GM21390 (cell line): Measurements from ENCODE around the gene PSPN.
"Not testable (repeated sequence)": the region's sequence is repeated elsewhere in the genome, so short reads cannot be mapped to it uniquely, and the experiment has no call there.

Experiments
- ATAC-seq: cut with Tn5 transposase; IDR thresholded peaks from one replicate; pipeline ENCODE4 v1.9.1; 2021; ENCODE audit not compliant: unreplicated experiment

PSPN gene

DNA sequence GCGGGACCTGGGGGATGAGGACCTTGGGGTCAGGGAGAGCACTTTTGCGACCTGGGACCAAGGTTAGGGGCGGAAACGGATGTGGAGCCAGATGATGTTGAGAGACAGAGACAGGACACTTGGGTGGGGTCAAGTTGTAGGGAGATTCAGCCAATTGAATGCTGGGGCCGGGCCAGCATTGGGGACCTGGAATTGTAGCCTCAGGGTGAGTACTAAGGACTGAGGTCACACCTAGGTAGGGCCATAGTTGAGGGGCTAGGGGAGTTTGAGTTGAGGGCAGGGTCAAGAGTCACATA lies 2.0 kb downstream of the PSPN start:
- ATAC-seq: no peak

DNA sequence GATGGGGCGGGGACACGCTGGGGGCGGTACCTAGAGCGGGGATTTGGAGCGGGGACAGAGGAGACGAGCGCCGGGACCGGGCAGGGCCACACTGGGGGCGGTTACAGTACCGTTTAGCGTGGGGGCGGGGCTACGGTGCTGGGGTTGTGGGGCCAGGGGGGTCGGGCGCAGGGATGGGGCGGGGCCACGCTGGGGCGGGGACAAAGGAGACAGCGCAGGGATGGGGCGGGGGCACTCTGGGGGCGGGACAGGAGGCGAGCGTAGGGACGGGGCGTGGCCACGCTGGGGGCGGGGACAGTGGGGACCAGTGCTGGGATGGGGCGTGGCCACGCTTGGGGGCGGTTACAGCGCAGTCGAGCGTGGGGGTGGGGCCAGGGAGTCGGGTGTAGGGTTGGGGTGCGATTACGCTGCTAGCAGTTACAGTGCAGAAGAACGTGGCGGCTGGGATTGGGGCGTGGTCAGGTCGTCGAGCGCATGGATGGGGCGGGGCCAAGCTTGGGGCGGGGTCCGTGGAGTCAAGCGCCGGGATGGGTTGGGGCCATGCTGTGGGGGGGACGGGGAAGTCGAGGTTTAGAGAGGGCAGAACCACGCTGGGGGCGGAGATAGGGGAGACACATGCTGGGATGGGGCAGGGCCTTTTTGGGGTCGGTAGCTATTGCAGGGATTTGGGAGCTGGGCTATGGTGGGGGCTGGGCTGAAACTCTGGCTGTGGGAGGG lies 2.5 kb downstream of the PSPN start:
- peak; percentile 51 for ATAC-seq

- ATAC-seq: peak; percentile 68
These were observed 3.1 kb downstream of the PSPN start, which contains the start of gene ALKBH7 for GRCh38 chr19:6372594-6373095. ALKBH7 (plus strand) TSS chr19:6372794; CDS start chr19:6372821, 27 bp downstream.

DNA sequence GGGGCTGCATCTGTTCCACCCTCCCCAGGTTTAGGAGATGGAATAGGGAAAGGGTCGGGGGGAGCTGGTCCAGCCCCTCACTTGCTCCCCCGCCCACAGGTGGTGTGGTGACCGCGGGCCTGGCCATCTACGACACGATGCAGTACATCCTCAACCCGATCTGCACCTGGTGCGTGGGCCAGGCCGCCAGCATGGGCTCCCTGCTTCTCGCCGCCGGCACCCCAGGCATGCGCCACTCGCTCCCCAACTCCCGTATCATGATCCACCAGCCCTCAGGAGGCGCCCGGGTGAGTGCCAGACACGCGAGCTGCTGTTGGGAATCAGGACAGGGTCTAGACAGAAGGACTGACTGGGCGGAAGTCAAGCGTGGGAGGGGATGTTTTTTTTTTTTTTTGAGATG lies 11.4 kb downstream of the PSPN start:
- ATAC-seq: no peak

DNA sequence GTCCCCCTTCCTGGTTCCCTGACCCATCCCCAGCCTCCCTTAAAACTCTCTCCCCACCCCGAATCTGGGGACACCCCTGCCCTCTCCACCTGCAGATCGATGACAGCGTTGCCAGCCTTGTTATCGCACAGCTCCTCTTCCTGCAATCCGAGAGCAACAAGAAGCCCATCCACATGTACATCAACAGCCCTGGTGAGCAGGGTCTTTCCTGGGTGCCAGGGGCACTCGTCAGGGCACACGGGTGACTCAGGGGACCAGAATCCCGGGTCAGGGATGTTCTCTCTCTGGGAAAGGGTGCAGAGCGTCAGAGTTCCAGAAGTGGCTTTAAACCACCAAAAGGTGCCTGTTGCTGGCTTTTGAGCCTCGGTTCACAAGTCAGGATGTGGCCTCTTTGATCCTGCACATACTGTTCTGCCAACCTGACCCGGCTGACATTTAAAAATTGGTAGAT lies 13.4 kb downstream of the PSPN start:
- no peak for ATAC-seq

DNA sequence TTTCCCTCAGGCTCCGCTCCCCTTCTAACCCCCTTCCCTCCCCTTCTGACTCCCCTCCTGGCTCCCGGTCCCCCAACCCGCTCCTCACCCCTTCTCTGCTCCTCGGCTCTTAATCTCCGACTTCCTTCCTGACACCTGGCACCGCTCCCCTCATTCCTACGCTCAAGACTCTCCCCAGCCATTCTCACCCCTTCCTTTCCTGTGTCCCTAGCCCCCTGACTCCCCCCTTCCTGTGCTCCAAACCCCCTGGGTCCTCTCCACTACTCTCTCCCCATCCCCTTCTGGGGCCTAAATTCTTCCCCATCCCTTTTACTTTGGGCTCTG lies 13.7 kb downstream of the PSPN start:
- ATAC-seq: no peak

DNA sequence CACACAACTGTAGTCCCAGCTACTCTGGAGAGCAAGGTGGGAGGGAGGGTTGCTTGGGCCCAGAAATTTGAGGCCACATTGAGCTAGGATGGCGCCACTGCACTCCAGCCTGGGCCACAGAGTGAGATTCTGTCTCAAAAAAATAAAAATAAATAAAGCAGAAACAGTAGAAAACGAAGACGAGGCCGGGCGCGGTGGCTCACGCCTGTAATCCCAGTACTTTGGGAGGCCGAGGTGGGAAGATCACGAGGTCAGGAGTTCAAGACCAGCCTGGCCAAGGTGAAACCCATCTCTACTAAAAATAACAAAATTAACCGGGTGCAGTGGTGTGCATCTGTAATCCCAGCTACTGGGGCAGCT lies 14.9 kb downstream of the PSPN start:
- ATAC-seq: not testable (repeated sequence)

DNA sequence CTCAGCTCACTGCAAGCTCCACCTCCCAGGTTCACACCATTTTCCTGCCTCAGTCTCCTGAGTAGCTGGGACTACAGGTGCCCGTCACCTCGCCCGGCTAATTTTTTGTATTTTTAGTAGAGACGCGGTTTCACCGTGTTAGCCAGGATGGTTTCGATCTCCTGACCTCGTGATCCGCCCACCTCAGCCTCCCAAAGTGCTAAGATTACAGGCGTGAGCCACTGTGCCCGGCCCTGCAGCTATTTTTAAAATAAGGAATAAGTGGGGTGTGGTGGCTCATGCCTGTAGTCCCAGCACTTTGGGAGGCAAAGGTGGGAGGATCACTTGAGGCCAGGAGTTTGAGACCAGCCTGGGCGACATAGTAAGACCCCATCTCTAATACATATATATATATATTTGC lies 15.3 kb downstream of the PSPN start:
- not testable (repeated sequence) for ATAC-seq

DNA sequence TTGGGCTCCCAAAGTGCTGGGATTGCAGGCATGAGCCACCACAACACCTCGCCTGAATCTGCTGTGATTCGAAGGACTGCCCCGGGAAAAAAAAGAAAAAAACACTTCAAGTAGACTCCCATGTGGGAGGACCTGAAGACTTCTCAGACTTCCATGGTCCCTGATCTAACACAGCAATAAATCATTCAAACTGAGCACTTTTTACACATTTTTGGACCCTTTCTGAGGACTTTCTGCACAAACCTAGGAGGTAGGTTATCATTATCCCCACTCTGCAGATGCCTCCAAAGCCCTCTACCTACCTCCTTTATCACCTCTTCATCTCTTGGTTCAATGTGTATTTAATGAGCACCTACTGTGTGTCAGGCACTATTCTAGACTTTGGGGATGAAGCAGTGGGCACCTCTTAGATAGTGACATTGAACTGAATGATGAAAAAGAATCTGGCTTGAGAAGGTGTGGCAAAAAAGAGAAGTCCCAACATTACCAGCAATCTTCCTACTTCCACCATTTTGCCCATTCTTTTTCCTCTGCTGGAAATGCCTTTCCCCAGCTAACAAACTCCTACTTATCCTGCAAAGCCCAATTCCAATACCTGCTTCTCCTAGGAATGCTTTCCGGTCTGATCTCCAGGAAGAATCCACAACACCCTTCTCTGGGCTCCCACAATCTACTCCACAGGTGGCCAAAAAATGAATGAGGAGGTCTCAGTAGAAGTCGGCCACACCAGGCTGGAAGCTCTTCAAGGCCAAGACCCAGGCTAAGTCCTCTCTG lies 16.0 kb downstream of the PSPN start:
- ATAC-seq: no peak

DNA sequence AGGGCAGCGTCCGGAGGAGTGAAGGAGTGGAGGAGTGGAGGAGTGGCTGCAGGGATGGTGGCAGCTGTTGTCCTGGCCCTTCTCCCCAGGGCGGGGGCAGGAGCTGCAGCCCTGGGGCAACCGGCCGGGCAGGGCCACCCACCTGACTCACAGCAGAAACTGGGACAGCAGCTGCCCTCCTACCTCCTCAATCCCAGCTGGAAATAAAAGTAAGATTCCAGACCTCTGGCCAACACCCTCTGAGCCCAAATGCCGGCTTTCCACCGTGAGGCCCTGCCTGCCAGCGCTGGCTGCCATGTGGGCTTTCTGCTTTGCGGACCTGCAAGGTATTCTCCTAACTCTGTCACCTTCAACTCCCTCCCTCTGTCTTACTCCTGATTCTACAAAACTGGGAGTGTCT lies 17.7 kb downstream of the PSPN start:
- no peak for ATAC-seq

DNA sequence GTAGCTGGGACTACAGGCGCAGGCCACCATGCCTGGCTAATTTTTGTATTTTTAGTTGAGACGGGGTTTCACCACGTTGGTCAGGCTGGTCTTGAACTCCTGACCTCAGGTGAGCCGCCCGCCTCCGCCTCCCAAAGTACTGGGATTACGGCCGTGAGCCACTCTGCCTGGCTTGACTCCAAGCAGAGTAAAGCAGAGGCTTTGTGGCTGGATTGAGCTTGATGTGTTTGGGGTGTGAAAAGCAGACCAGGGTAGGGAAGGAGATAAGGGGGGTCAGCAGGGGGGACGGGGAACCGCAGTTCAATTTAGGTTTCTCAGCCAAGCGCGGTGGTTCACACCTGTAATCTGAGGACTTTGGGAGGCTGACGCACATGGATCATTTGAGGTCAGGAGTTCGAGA lies 18.6 kb downstream of the PSPN start:
- no peak for ATAC-seq

DNA sequence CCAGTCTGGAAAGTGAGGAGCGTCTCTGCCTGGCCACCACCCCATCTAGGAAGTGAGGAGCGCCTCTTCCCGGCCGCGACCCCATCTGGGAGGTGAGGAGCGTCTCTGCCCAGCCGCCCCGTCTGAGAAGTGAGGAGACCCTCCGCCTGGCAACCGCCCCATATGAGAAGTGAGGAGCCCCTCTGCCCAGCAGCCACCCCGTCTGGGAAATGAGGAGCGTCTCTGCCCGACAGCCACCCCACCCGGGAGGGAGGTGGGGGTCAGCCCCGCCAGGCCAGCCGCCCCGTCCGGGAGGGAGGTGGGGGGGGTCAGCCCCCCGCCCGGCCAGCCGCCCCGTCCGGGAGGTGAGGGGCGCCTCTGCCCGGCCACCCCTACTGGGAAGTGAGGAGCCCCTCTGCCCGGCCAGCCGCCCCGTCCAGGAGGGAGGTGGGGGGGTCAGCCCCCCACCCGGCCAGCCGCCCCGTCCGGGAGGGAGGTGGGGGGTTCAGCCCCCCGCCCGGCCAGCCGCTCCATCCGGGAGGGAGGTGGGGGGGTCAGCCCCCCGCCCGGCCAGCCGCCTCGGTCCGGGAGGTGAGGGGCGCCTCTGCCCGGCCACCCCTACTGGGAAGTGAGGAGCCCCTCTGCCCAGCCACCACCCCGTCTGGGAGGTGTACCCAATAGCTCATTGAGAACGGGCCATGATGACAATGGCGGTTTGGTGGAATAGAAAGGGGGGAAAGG lies 20.3 kb downstream of the PSPN start:
- not testable (repeated sequence) for ATAC-seq

GRCh38 chr19:6354098-6354674 lies 21.5 kb downstream of the PSPN start:
- no peak for ATAC-seq

- no peak for ATAC-seq
These were observed 23.2 kb downstream of the PSPN start for GRCh38 chr19:6352381-6353165.

GRCh38 chr19:6350688-6351087 lies 25.0 kb downstream of the PSPN start:
- ATAC-seq: no peak

GRCh38 chr19:6349271-6349670 lies 26.5 kb downstream of the PSPN start:
- not testable (repeated sequence) for ATAC-seq

- no peak for ATAC-seq
These were observed 32.3 kb downstream of the PSPN start for GRCh38 chr19:6343462-6343861.

GRCh38 chr19:6340493-6341201 lies 35.1 kb downstream of the PSPN start:
- no peak for ATAC-seq

GRCh38 chr19:6334490-6335285 lies 41.0 kb downstream of the PSPN start:
- ATAC-seq: no peak
